ENCODE measurements around the gene LMX1A.

- TF ChIP-seq RAD21 (IDR thresholded peaks at IDR 0.05; ENCODE audit: low read depth), result no peak
- TF ChIP-seq CEBPB (IDR thresholded peaks at IDR 0.05), result no peak
- TF ChIP-seq REST (IDR thresholded peaks at IDR 0.05; ENCODE audit: low read depth), result no peak
- TF ChIP-seq TEAD4 (IDR thresholded peaks at IDR 0.05), result no peak
- no peak for TF ChIP-seq FOXM1 (IDR thresholded peaks at IDR 0.05; ENCODE audit: borderline replicate concordance, low read depth)
- no peak for TF ChIP-seq EP300 (IDR thresholded peaks at IDR 0.05; ENCODE audit: borderline replicate concordance)
- no peak for TF ChIP-seq YY1 (IDR thresholded peaks at IDR 0.05; ENCODE audit: low read depth)
- no peak for TF ChIP-seq EGR1 (IDR thresholded peaks at IDR 0.05)
- no peak for TF ChIP-seq CREB1 (IDR thresholded peaks at IDR 0.05; ENCODE audit: low read depth)
- TF ChIP-seq MAX (IDR thresholded peaks at IDR 0.05), result no peak
Observed at GRCh38 chr1:165364568-165365133, 8.1 kb upstream of the LMX1A start.
